Dermis blood vessel endothelial cell (primary cell): ENCODE results near the gene ATP11C. TPM values are rescaled to one million over a fixed set of nuclear protein-coding genes. Genes with fewer than 3 reads are reported as not detected.

Source experiments
- DNase-seq: peaks from one replicate; pipeline ENCODE4 v3.0.0; 2010
- total RNA-seq: library from RNA; depleted of rRNA; stranded (reverse); fragments of >200 nt; gene quantifications from 2 replicates; pipeline ENCODE4 v1.2.3, GENCODE V29; 2014

Gene ATP11C
- total RNA-seq, 1 donor from 2014 or later: 93.1 TPM

DNA sequence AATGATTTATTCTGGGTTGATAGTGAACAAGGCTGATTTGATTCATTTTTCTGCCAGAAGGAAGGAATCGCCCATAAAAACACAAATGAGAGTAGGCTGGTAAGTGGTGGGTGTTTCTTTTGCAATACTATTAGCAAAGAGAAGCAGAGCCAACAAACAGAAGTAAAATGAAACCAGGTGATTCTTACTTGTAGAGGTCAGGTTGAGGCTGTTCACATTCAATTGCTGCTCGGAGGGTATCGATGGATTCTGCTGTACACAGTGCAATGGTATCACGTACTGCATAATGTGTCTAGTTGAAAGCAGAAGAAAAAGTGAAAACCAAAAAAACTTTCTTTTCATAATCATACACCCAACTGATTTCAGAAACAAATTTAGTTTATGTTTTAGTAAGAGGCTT, 130.8 kb downstream of the ATP11C start:
- no peak for DNase-seq

- no peak for DNase-seq
Observed at GRCh38 chrX:139801397-139801813, 131.4 kb downstream of the ATP11C start.

GRCh38 chrX:139798701-139799100, 134.2 kb downstream of the ATP11C start:
- DNase-seq: no peak

DNA sequence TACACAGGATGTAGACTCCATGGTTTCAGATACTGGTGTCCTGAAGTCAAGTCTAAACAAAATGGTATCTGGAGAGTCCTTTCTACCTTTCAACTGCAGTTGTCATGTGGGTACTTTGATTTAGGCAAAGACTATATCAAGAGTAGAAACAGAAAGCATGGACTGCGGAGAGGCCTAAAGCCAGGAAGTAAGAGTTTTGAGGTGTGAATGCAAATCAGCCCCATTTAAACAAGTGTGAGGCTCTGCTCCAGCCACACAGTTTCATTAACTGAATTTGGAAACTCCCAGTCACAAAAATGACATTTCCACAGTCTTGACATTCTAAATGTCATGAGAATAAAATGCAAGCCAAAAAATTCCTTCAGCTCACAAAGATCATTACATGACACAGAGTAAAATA, 137.7 kb downstream of the ATP11C start:
- DNase-seq: no peak

DNA sequence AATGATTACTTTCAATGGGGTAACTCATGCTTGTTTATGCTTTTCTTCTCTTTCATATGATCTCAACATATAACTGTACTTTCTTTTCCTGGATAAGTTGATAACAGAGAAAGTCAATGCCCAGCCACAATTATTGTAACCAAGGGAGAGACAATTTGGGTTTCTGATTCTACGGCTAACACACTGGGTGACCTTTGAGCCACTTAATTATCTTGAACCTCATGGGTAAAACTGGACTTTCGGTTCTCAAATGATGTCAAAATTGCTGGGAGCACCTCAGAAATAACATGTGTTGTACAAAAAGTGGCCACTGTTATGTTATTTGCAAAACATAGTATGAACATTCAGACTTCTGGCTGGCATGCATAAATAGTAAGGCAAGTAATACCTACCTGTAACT, 145.3 kb downstream of the ATP11C start:
- DNase-seq: no peak

- DNase-seq: no peak
Observed at GRCh38 chrX:139784807-139785206, 148.0 kb downstream of the ATP11C start.

- no peak for DNase-seq
Observed at GRCh38 chrX:139783959-139784358, 148.9 kb downstream of the ATP11C start.

GRCh38 chrX:139783030-139783429, 149.8 kb downstream of the ATP11C start:
- DNase-seq: no peak

DNA sequence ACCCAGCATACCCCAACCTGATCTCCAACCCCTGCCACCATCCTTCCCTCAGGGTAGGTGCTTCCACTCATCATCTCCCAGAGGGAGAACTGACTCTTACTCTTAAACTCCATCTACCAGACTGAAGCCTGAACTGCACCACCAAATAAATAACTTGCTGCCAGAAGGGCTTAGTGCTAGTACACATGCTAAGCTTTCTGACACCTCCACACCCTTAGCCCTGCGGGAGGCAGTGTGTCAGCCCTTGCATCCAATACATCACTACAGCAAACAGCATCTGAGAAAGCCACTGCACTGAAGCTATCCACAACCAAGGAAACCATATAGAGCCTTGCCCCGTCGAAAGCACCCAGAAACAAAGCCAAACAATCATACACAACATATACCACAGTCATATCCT, 156.3 kb downstream of the ATP11C start:
- DNase-seq: no peak

DNA sequence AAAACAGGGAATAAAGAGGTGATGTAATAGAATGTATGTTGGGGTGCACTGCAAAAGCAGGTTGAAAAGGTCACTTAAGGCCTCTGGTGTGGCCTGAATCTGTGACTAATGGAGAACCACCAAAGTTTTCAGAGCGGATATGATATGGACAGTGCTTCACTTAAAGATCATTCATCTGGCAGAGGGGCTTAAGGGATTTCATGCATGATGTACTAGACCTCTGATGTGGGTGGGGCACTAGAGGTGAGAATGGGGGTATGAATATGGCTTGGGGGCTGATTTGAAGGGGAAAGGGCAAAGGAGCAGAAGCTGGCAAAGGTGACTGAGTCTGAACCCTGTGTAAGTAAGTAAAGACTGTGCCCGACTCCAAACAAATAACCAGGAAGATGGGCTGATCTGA, 162.5 kb downstream of the ATP11C start:
- no peak for DNase-seq

GRCh38 chrX:139766545-139766983, 166.3 kb downstream of the ATP11C start:
- DNase-seq: no peak

- DNase-seq: no peak
Observed at GRCh38 chrX:139762400-139763183, 170.3 kb downstream of the ATP11C start.

GRCh38 chrX:139759637-139760036, 173.2 kb downstream of the ATP11C start:
- DNase-seq: peak; percentile 42

DNA sequence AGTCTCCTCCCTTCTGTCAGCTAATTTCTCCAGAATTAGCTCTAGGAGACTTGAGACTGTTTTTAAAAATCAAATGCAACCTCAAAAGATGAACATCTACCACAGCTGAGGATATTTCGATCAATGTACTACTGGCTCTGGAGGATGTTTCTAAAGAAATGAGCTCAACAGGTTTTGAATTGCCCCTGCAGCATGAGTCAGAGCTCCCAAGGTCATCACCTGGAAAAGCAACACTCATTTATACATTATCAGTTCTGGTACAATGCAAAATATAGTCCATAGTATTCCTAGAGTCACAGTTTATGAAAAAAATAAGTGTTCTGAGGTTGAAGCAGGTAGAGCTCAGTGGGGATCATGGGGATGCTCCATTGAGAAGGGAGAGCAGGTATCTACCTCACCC, 174.0 kb downstream of the ATP11C start:
- DNase-seq: peak; percentile 13

GRCh38 chrX:139758250-139758649, 174.6 kb downstream of the ATP11C start:
- DNase-seq: no peak

DNA sequence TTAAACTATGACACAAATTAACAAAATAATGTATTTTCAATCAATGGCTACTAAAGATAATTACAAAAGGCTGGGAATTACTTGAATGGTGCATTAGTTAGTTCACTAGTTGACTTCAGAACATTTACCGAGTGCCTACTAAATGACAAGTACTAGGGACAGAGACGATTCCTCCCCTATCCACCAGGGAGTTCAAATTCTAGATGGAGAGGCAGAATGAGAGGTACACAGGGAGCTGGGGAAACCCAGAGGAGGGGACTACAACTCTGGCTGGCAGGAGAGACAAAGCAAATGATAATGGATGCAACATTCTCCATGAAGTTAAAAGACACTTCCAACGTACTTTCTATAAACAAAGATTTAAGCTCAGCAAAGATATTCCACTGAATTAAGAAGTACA, 181.8 kb downstream of the ATP11C start:
- no peak for DNase-seq

GRCh38 chrX:139750390-139750789, 182.5 kb downstream of the ATP11C start:
- DNase-seq: no peak

- peak; percentile 26 for DNase-seq
Observed at GRCh38 chrX:139739138-139739537, 193.7 kb downstream of the ATP11C start.

DNA sequence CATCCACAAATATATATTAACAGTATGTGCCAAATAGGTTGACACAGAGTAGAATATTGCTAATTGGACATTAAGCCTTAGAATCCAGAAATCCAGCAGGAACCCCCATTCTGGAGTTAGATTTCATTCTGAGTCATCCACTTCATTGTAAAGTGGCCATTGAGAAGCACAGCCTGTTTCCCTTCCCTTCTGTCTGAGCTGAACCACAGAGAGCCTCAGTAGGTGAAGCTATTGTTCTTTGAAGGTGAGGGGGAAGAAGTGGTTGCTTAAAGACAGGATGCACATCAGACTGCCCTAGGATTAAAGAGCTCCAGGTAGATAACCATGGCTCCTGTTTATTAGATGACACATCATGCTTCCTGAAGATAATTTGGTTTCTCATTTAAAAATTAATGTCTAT, 194.3 kb downstream of the ATP11C start:
- DNase-seq: peak; percentile 69

GRCh38 chrX:139736151-139736550, 196.7 kb downstream of the ATP11C start:
- no peak for DNase-seq

DNA sequence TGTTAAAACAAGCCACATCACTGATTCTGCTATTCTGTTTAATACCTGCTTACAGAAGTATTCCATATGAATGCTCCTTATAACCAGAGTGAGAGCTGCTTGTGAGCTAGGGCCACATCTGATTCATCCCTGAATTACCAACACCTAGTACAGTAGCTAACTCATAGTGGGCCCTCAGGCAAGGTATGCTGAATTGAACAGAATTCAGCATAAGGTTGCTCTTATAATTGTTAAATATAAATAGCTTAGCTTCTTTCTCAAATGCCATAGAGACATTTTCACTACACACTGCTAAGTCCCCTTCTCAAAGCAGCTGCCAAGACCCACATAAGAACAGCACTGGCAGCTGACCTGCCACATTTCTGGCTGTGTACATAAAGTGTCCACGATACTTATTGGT, 197.9 kb downstream of the ATP11C start:
- no peak for DNase-seq

- no peak for DNase-seq
Observed at GRCh38 chrX:139725720-139726119, 207.1 kb downstream of the ATP11C start.

GRCh38 chrX:139724626-139725025, 208.2 kb downstream of the ATP11C start:
- no peak for DNase-seq

DNA sequence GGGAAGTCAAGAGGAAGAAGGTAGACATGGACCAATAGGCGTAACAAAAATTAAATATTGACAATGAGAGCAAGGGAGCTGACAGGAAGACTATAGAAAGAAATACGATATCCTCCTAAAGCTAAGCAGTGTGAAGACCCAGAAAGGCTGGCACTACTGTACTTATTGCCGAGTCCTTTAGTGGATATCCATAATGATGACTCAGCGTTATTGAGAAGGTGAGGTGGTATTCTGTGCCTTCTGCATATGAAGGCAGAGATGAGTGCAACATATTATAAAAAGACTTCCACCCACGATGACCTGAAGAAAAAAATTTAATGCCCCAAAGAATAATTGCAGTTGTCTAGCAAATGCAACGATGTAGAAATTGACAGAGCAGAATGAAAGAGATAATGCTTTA, 211.9 kb downstream of the ATP11C start:
- DNase-seq: no peak

- DNase-seq: peak; percentile 37
Observed at GRCh38 chrX:139720136-139720535, 212.7 kb downstream of the ATP11C start.
